ENCODE results near the gene USP5. TPM values are rescaled to one million over a fixed set of nuclear protein-coding genes. Genes with fewer than 3 reads are reported as not detected.

Gene USP5
- total RNA-seq, 1 donor from 2014 or later, result 61.6 TPM

DNA sequence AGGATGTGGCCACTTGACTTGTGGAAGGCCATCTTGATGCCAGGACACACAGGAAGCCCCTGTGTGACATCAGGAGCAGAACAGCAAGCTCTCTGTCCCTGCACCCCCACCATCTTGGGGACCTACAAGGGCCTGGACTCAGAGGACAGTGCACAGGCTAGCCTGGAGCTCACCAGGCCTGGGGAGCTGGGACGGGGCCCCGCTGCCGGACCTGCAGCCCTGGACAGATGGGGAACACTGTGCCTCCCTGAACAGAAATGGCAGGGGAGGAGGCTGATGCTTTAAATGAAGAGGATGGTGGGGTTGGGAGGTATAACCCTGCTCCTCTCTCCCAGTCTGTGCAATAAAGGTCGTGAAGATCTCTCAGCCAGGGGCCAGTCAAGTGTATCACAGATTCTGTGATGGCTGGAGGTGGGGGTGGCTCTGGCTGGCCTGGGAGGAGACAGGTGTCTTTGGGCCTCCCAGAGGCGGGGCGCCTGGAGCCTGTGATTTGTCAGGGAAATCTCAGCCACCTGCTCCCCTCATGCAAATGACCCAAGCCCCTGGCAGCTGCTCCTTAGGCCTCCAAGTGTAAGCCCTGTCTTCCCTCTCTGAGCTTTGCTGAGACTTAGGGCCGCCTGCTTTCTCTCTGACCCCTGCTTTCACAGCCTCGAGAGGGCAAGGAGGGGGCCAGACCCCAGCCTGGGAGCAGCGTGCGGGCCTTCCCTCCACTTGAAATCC, 12.3 kb upstream of the USP5 start:
- Histone ChIP-seq H3K4me1 (ENCODE audit: control insufficient read depth in 3 of 3, insufficient read depth in 3 of 3, low read length in 3 of 3) (peaks cover 0 to 5% (median 0%) of the 10 kb centered on the region in 3 donors), H3K9me3 (ENCODE audit: control insufficient read depth in 3 of 3, low read length in 3 of 3) (no peaks in the 10 kb centered on the region), H3K4me3 (ENCODE audit: low read length in 3 of 3) (no peak overlapping the region), H3K36me3 (ENCODE audit: control insufficient read depth in 3 of 3, insufficient read depth in 3 of 3, low read length in 3 of 3) (peaks cover 0 to 5% (median 3%) of the 10 kb centered on the region in 3 donors), H3K27ac (ENCODE audit: low read depth, low read length) (no peak overlapping the region), H3K9ac (ENCODE audit: low read depth in 1 of 3, low read length in 3 of 3) (no peak overlapping the region), H3K27me3 (ENCODE audit: control insufficient read depth in 3 of 3, insufficient read depth in 3 of 3, low read length in 3 of 3) (no peaks in the 10 kb centered on the region)

DNA sequence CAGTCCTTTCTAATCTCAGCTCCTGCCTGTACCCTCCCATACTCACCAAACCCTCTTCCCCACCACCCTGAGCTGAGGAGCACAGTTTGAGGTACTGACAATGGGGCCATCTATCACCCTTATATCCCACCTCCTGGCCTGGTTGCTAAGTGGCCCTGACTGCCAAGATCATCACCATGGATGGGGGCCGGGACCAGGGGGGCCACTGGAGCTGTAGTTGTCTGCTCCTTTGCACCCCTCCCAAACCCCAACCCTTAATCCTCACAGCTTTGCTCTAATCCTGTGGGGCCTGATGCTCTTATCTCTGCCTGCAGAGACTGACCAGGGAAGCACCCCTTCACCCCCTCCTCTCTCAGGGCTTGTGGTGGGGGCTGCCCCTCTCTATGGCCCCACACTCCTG, 11.6 kb upstream of the USP5 start:
- Histone ChIP-seq H3K9me3 (ENCODE audit: control insufficient read depth in 3 of 3, low read length in 3 of 3) (no peaks in the 10 kb centered on the region), H3K4me3 (ENCODE audit: low read length in 3 of 3) (no peak overlapping the region), H3K9ac (ENCODE audit: low read depth in 1 of 3, low read length in 3 of 3) (no peak overlapping the region), H3K27me3 (ENCODE audit: control insufficient read depth in 3 of 3, insufficient read depth in 3 of 3, low read length in 3 of 3) (no peaks in the 10 kb centered on the region), H3K36me3 (ENCODE audit: control insufficient read depth in 3 of 3, insufficient read depth in 3 of 3, low read length in 3 of 3) (peaks cover 0 to 8% (median 5%) of the 10 kb centered on the region in 3 donors), H3K27ac (ENCODE audit: low read depth, low read length) (no peak overlapping the region), H3K4me1 (ENCODE audit: control insufficient read depth in 3 of 3, insufficient read depth in 3 of 3, low read length in 3 of 3) (peaks cover 0 to 5% (median 0%) of the 10 kb centered on the region in 3 donors)

DNA sequence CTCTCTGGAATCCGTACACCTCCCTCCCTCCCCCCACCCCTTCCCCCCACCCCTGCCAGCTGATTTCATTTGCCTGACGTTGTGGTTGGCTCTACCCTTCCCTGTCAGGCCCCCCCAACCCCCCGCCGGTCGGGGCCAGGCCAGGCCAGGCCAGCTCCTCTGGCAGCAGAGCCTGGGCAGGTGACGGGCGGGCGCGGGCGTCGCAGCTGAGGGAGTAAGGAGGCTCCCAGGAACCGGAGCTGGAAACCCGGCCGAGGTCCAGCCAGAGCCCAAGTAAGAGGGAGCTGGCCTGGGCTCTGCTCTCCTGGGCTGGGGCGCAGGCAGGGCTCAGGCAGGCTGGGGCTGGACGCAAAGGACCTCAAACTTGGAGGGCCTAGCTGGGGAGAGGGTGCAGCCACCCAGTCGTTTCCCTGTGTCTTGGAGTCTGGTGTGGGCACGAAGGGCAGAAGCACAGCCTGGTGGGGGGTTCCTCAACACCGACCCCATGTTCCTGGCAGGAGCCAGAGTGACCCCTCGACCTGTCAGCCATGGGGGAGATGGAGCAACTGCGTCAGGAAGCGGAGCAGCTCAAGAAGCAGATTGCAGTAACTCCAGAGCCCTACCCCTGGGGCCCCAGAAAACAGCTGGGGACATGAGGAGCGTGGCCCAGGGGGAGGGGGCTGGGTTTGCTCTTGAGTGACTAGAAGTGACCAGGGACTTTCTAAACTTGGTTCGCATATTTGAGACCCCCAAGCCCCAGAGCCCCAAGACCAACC, 11.0 kb upstream of the USP5 start, which contains the start of gene GNB3:
Gene GNB3, plus strand, starts transcription at position 165 of the 755 bp plus-strand sequence. Its CDS starts 363 bp downstream, at position 528.
- H3K9ac ChIP-seq (ENCODE audit: low read depth in 1 of 3, low read length in 3 of 3), result peak within 1 kb of the TSS in 1 of 3 donors; percentile 16
- peaks cover 0 to 5% (median 0%) of the 10 kb centered on the region in 3 donors for H3K4me1 ChIP-seq (ENCODE audit: control insufficient read depth in 3 of 3, insufficient read depth in 3 of 3, low read length in 3 of 3)
- H3K36me3 ChIP-seq (ENCODE audit: control insufficient read depth in 3 of 3, insufficient read depth in 3 of 3, low read length in 3 of 3), result peaks cover 0 to 10% (median 8%) of the 10 kb centered on the region in 3 donors

DNA sequence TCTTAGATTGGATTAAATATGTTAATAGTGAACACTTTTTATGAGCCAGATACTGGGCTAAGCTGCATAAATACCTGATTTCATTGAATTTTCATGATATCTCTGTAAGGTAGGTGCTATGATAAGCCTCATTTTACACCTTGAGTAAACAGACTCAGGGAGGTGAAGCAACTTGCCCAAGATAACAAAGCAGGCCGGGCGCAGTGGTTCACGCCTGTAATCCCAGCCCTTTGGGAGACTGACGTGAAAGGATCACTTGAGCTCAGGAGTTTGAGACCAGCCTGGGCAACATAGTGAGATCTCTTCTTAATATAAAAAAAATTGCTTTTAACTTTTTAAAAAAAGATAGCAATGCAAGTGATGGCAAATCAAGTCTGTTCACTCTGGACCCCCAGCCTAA, 9.9 kb upstream of the USP5 start:
- H3K9ac ChIP-seq (ENCODE audit: low read depth in 1 of 3, low read length in 3 of 3), result no peak overlapping the region
- peaks cover 0 to 5% (median 0%) of the 10 kb centered on the region in 3 donors for H3K4me1 ChIP-seq (ENCODE audit: control insufficient read depth in 3 of 3, insufficient read depth in 3 of 3, low read length in 3 of 3)
- no peak overlapping the region for H3K4me3 ChIP-seq (ENCODE audit: low read length in 3 of 3)
- no peaks in the 10 kb centered on the region for H3K9me3 ChIP-seq (ENCODE audit: control insufficient read depth in 3 of 3, low read length in 3 of 3)
- H3K27me3 ChIP-seq (ENCODE audit: control insufficient read depth in 3 of 3, insufficient read depth in 3 of 3, low read length in 3 of 3), result no peaks in the 10 kb centered on the region
- peaks cover 0 to 11% (median 8%) of the 10 kb centered on the region in 3 donors for H3K36me3 ChIP-seq (ENCODE audit: control insufficient read depth in 3 of 3, insufficient read depth in 3 of 3, low read length in 3 of 3)
- no peak overlapping the region for H3K27ac ChIP-seq (ENCODE audit: low read depth, low read length)

More for the DNA sequence above, 11.0 kb upstream of the USP5 start, which contains the start of gene GNB3:
- H3K27me3 ChIP-seq (ENCODE audit: control insufficient read depth in 3 of 3, insufficient read depth in 3 of 3, low read length in 3 of 3), result no peaks in the 10 kb centered on the region
- H3K9me3 ChIP-seq (ENCODE audit: control insufficient read depth in 3 of 3, low read length in 3 of 3), result no peaks in the 10 kb centered on the region
- H3K4me3 ChIP-seq (ENCODE audit: low read length in 3 of 3), result no peak within 1 kb of the TSS
- H3K27ac ChIP-seq (ENCODE audit: low read depth, low read length), result no peak within 1 kb of the TSS

DNA sequence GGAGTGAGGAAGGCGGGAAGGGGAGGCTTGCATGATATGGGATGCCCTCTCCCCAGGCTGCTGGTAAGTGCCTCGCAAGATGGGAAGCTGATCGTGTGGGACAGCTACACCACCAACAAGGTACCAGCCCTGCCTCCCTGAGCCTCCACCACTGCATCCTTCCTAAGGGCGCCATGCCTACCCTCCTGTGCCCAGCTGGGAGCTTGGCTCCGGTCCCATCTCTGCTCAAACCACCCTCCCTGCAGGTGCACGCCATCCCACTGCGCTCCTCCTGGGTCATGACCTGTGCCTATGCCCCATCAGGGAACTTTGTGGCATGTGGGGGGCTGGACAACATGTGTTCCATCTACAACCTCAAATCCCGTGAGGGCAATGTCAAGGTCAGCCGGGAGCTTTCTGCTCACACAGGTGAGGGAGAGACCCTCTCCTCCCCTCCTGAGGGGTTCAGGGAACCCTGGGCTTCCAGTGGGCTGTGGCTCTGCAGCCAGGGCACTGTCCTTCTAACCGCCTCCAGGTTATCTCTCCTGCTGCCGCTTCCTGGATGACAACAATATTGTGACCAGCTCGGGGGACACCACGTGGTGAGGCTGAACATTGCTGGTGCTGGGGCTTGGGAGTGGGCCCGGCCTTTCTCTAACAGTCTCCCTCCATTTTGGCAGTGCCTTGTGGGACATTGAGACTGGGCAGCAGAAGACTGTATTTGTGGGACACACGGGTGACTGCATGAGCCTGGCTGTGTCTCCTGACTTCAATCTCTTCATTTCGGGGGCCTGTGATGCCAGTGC, 8.6 kb upstream of the USP5 start:
- Histone ChIP-seq H3K36me3 (ENCODE audit: control insufficient read depth in 3 of 3, insufficient read depth in 3 of 3, low read length in 3 of 3) (peaks cover 0 to 11% (median 5%) of the 10 kb centered on the region in 3 donors), H3K4me1 (ENCODE audit: control insufficient read depth in 3 of 3, insufficient read depth in 3 of 3, low read length in 3 of 3) (peaks cover 0 to 5% (median 0%) of the 10 kb centered on the region in 3 donors)

DNA sequence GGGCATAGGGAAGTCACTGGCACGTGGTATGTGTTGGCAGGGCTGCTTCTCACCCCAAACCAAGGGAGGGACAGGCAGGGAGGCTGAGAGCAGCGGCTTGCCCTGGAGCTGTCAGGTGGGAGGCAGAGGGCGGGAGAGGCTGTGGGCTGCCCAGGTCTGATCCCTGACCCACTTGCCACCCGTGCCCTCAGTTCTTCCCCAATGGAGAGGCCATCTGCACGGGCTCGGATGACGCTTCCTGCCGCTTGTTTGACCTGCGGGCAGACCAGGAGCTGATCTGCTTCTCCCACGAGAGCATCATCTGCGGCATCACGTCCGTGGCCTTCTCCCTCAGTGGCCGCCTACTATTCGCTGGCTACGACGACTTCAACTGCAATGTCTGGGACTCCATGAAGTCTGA, 6.6 kb upstream of the USP5 start:
- H3K27ac ChIP-seq (ENCODE audit: low read depth, low read length), result no peak overlapping the region
- no peak overlapping the region for H3K4me3 ChIP-seq (ENCODE audit: low read length in 3 of 3)
- H3K27me3 ChIP-seq (ENCODE audit: control insufficient read depth in 3 of 3, insufficient read depth in 3 of 3, low read length in 3 of 3), result no peaks in the 10 kb centered on the region
- H3K4me1 ChIP-seq (ENCODE audit: control insufficient read depth in 3 of 3, insufficient read depth in 3 of 3, low read length in 3 of 3), result peaks cover 0 to 5% (median 0%) of the 10 kb centered on the region in 3 donors
- no peak overlapping the region for H3K9ac ChIP-seq (ENCODE audit: low read depth in 1 of 3, low read length in 3 of 3)
- peaks cover 0 to 9% (median 5%) of the 10 kb centered on the region in 3 donors for H3K36me3 ChIP-seq (ENCODE audit: control insufficient read depth in 3 of 3, insufficient read depth in 3 of 3, low read length in 3 of 3)
- no peaks in the 10 kb centered on the region for H3K9me3 ChIP-seq (ENCODE audit: control insufficient read depth in 3 of 3, low read length in 3 of 3)

More for the DNA sequence above, 8.6 kb upstream of the USP5 start:
- no peak overlapping the region for H3K27ac ChIP-seq (ENCODE audit: low read depth, low read length)
- no peak overlapping the region for H3K4me3 ChIP-seq (ENCODE audit: low read length in 3 of 3)
- no peaks in the 10 kb centered on the region for H3K9me3 ChIP-seq (ENCODE audit: control insufficient read depth in 3 of 3, low read length in 3 of 3)
- H3K9ac ChIP-seq (ENCODE audit: low read depth in 1 of 3, low read length in 3 of 3), result no peak overlapping the region
- H3K27me3 ChIP-seq (ENCODE audit: control insufficient read depth in 3 of 3, insufficient read depth in 3 of 3, low read length in 3 of 3), result no peaks in the 10 kb centered on the region

DNA sequence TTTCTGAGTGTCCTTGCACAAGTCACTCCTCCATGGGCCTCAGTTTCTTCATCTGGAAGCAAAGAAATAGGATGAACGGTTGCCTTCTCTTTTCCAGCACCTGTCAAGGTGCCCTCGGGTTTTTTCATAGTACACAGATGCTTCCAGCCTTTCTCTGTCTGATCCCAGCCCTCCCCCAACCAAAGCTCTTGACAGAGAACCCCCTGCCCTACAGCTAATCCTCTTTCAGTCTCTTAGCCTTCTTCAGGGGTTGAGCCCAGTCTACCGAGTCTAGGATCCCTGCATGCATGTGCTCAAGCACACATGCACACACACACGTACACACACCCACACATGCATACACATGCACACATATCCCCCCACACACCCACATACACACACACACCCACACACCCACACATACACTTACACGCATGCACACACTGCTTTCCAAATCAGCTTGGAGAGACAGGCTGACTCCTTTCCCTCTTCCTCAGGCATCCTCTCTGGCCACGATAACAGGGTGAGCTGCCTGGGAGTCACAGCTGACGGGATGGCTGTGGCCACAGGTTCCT, 5.6 kb upstream of the USP5 start:
- H3K9ac ChIP-seq (ENCODE audit: low read depth in 1 of 3, low read length in 3 of 3), result no peak overlapping the region
- peaks cover 0 to 9% (median 5%) of the 10 kb centered on the region in 3 donors for H3K36me3 ChIP-seq (ENCODE audit: control insufficient read depth in 3 of 3, insufficient read depth in 3 of 3, low read length in 3 of 3)
- no peak overlapping the region for H3K27ac ChIP-seq (ENCODE audit: low read depth, low read length)
- no peak overlapping the region for H3K4me3 ChIP-seq (ENCODE audit: low read length in 3 of 3)
- no peaks in the 10 kb centered on the region for H3K9me3 ChIP-seq (ENCODE audit: control insufficient read depth in 3 of 3, low read length in 3 of 3)
- H3K4me1 ChIP-seq (ENCODE audit: control insufficient read depth in 3 of 3, insufficient read depth in 3 of 3, low read length in 3 of 3), result peaks cover 7 to 8% (median 7%) of the 10 kb centered on the region in 3 donors
- H3K27me3 ChIP-seq (ENCODE audit: control insufficient read depth in 3 of 3, insufficient read depth in 3 of 3, low read length in 3 of 3), result no peaks in the 10 kb centered on the region

DNA sequence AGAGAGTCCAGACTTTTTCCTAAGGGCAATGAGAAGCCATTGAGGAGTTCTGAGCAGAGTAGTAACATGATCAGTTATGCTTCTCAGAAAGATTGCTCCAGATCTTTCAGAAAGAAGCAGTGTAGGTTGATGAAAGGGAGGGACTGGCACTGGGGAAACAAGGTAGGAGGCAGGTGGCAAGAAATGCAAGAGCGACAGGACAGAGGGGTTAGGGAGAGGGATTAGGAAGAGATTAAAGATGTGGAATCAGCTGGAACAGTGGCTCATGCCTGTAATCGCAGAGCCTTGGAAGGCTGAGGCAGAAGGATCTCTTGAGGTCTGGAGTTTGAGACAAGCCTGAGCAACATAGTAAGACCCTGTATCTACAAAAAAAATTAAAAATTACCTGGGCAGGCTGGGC, 4.3 kb upstream of the USP5 start:
- Histone ChIP-seq H3K36me3 (ENCODE audit: control insufficient read depth in 3 of 3, insufficient read depth in 3 of 3, low read length in 3 of 3) (peaks cover 0 to 9% (median 5%) of the 10 kb centered on the region in 3 donors), H3K9ac (ENCODE audit: low read depth in 1 of 3, low read length in 3 of 3) (peak overlapping the region in 1 of 3 donors; percentile 8)

DNA sequence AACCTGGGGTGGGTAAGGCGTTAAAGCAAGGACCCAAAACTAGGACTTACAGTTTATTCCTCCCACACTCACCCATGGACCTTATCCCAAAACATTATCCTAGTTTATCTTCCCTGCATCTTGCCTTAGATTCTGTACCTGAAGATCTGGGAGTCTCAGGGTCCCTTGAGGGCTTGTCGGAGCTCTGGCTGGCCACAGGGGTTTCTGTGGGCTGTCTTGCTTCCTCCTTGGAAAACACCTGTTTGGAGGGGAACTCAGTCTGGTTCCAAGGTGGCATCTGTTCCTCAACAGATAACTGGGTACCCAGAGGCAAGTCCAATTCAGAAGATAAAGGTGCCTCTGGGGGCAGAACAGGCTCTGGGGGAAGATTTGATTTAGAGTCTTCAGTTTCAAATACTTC, 2.5 kb upstream of the USP5 start:
- H3K9ac ChIP-seq (ENCODE audit: low read depth in 1 of 3, low read length in 3 of 3), result no peak overlapping the region
- no peak overlapping the region for H3K4me3 ChIP-seq (ENCODE audit: low read length in 3 of 3)
- H3K27me3 ChIP-seq (ENCODE audit: control insufficient read depth in 3 of 3, insufficient read depth in 3 of 3, low read length in 3 of 3), result no peaks in the 10 kb centered on the region
- H3K9me3 ChIP-seq (ENCODE audit: control insufficient read depth in 3 of 3, low read length in 3 of 3), result no peaks in the 10 kb centered on the region
- peaks cover 19 to 25% (median 23%) of the 10 kb centered on the region in 3 donors for H3K4me1 ChIP-seq (ENCODE audit: control insufficient read depth in 3 of 3, insufficient read depth in 3 of 3, low read length in 3 of 3)
- peaks cover 0 to 9% (median 3%) of the 10 kb centered on the region in 3 donors for H3K36me3 ChIP-seq (ENCODE audit: control insufficient read depth in 3 of 3, insufficient read depth in 3 of 3, low read length in 3 of 3)
- H3K27ac ChIP-seq (ENCODE audit: low read depth, low read length), result no peak overlapping the region

More for the DNA sequence above, 4.3 kb upstream of the USP5 start:
- H3K27me3 ChIP-seq (ENCODE audit: control insufficient read depth in 3 of 3, insufficient read depth in 3 of 3, low read length in 3 of 3), result no peaks in the 10 kb centered on the region
- H3K9me3 ChIP-seq (ENCODE audit: control insufficient read depth in 3 of 3, low read length in 3 of 3), result no peaks in the 10 kb centered on the region
- peaks cover 8 to 11% (median 10%) of the 10 kb centered on the region in 3 donors for H3K4me1 ChIP-seq (ENCODE audit: control insufficient read depth in 3 of 3, insufficient read depth in 3 of 3, low read length in 3 of 3)
- no peak overlapping the region for H3K4me3 ChIP-seq (ENCODE audit: low read length in 3 of 3)
- H3K27ac ChIP-seq (ENCODE audit: low read depth, low read length), result no peak overlapping the region
